Stomach (tissue), 4 donors: Measurements from ENCODE around the gene ZNF469.

ENCODE experiments used
- CTCF ChIP-seq, 7 experiments: fragments of 450-650 bp in 4 of 7; fragments of 200-600 bp in 3 of 7; sonication (generic) in 3 of 7; IDR thresholded peaks; one replicate each; pipeline ENCODE4 v1.5.1; 2016 to 2019; ENCODE audit warnings: antibody characterized with exemption in 7 of 7, control low read depth in 2 of 7, mild to moderate bottlenecking in 1 of 7
- POLR2A ChIP-seq, 4 donors: fragments of 450-650 bp; IDR thresholded peaks; one replicate each; pipeline ENCODE4 v1.6.1; 2016; ENCODE audit warnings: antibody characterized with exemption in 4 of 4, control low read depth in 2 of 4, mild to moderate bottlenecking in 1 of 4, moderate library complexity in 1 of 4
- POLR2AphosphoS5 ChIP-seq, 3 donors: sonication (generic); formaldehyde crosslinking; IDR thresholded peaks; one replicate each; pipeline ENCODE4 v1.6.1; 2016; ENCODE audit warnings: antibody characterized with exemption in 3 of 3

- TF ChIP-seq POLR2A (IDR thresholded peaks at IDR 0.05) (no peak), CTCF (IDR thresholded peaks at IDR 0.05) (no peak), POLR2AphosphoS5 (IDR thresholded peaks at IDR 0.05) (no peak)
These were observed 22.0 kb downstream of the ZNF469 start for GRCh38 chr16:88404769-88405168.
